H4 (cell line): ENCODE measurements around the gene HIKESHI. TPM values are rescaled to one million over a fixed set of nuclear protein-coding genes. Genes with fewer than 3 reads are reported as not detected.
"Not testable (repeated sequence)": the region's sequence is repeated elsewhere in the genome, so short reads cannot be mapped to it uniquely, and the experiment has no call there.

Experiments
- DNase-seq: peaks from one replicate; pipeline ENCODE4 v3.0.0-alpha.2; 2015; ENCODE audit warnings: low spot score
- total RNA-seq: library from RNA; depleted of rRNA; stranded (reverse); fragments of >200 nt; shearing (Covaris generic); gene quantifications from 2 replicates; pipeline ENCODE4 v1.2.3, GENCODE V29; 2014

Gene HIKESHI
- total RNA-seq, 1 experiment from 2014 or later: 111 TPM

GRCh38 chr11:86292912-86293616 lies 9.0 kb upstream of the HIKESHI start:
- no peak for DNase-seq

- DNase-seq: no peak
These were observed 8.0 kb upstream of the HIKESHI start for GRCh38 chr11:86294026-86294425.

- no peak for DNase-seq
These were observed 323 bp upstream of the HIKESHI start for GRCh38 chr11:86301742-86302091.

GRCh38 chr11:86303257-86303656 lies 1.2 kb downstream of the HIKESHI start:
- DNase-seq: no peak

- DNase-seq: not testable (repeated sequence)
These were observed 6.7 kb downstream of the HIKESHI start for GRCh38 chr11:86308710-86309109.

- no peak for DNase-seq
These were observed 11.8 kb downstream of the HIKESHI start for GRCh38 chr11:86313793-86314192.

- no peak for DNase-seq
These were observed 12.6 kb downstream of the HIKESHI start for GRCh38 chr11:86314636-86315035.

GRCh38 chr11:86335131-86335767 lies 33.2 kb downstream of the HIKESHI start:
- no peak for DNase-seq

GRCh38 chr11:86337227-86337626 lies 35.2 kb downstream of the HIKESHI start:
- no peak for DNase-seq

- no peak for DNase-seq
These were observed 39.3 kb downstream of the HIKESHI start for GRCh38 chr11:86341382-86341781.

GRCh38 chr11:86346513-86346912 lies 44.5 kb downstream of the HIKESHI start:
- DNase-seq: no peak

GRCh38 chr11:86355256-86355655 lies 53.2 kb downstream of the HIKESHI start:
- DNase-seq: no peak

- DNase-seq: not testable (repeated sequence)
These were observed 55.4 kb downstream of the HIKESHI start for GRCh38 chr11:86357412-86357811.

- no peak for DNase-seq
These were observed 56.7 kb downstream of the HIKESHI start for GRCh38 chr11:86358720-86359119.

- peak; percentile 51 for DNase-seq
These were observed 58.8 kb downstream of the HIKESHI start for GRCh38 chr11:86360775-86361395.

- DNase-seq: no peak
These were observed 61.4 kb downstream of the HIKESHI start for GRCh38 chr11:86363424-86363823.

GRCh38 chr11:86365546-86365945 lies 63.5 kb downstream of the HIKESHI start:
- DNase-seq: no peak

- DNase-seq: no peak
These were observed 67.6 kb downstream of the HIKESHI start for GRCh38 chr11:86369668-86370067.

GRCh38 chr11:86370171-86370570 lies 68.1 kb downstream of the HIKESHI start:
- no peak for DNase-seq

GRCh38 chr11:86370922-86371594 lies 69.0 kb downstream of the HIKESHI start:
- peak; percentile 30 for DNase-seq

- DNase-seq: no peak
These were observed 70.0 kb downstream of the HIKESHI start for GRCh38 chr11:86372041-86372440.

GRCh38 chr11:86372586-86372985 lies 70.5 kb downstream of the HIKESHI start:
- DNase-seq: no peak

- no peak for DNase-seq
These were observed 72.0 kb downstream of the HIKESHI start for GRCh38 chr11:86374069-86374468.
